Measurements from ENCODE around the gene GTPBP3.

GRCh38 chr19:17357078-17357666 is 19.8 kb downstream of the GTPBP3 start:
- TF ChIP-seq CTCF (IDR thresholded peaks at IDR 0.05) = no peak
- no peak for TF ChIP-seq POLR2A (IDR thresholded peaks at IDR 0.05)

Measured in thyroid gland (tissue), 4 donors.